BLaER1 treated with 17β-estradiol and CSF1 and Interleukin-3, amounts not matched to agents 10 nM and 100 nM (cell line): Measurements from ENCODE around the gene TGOLN2.
A peak's percentile ranks its signal among the peaks of the same experiment; 100 is the strongest.
"Not testable (repeated sequence)": the region's sequence is repeated elsewhere in the genome, so short reads cannot be mapped to it uniquely, and the experiment has no call there.

Source experiments
- H3K27ac ChIP-seq, 11 experiments: shearing (Covaris generic); formaldehyde crosslinking; 2 replicates each; pipeline ENCODE4 v1.8.1; 2022
- H3K27me3 ChIP-seq, 11 experiments: shearing (Covaris generic); formaldehyde crosslinking; 2 replicates each; pipeline ENCODE4 v1.8.1; 2022
- H3K36me3 ChIP-seq, 11 experiments: shearing (Covaris generic); formaldehyde crosslinking; 2 replicates each; pipeline ENCODE4 v1.8.1; 2022
- H3K4me1 ChIP-seq, 10 experiments: shearing (Covaris generic); formaldehyde crosslinking; 2 replicates each; pipeline ENCODE4 v1.8.1; 2022
- H3K4me2 ChIP-seq, 11 experiments: shearing (Covaris generic); formaldehyde crosslinking; 2 replicates each; pipeline ENCODE4 v1.8.1; 2022
- H3K4me3 ChIP-seq, 10 experiments: shearing (Covaris generic); formaldehyde crosslinking; 2 replicates each; pipeline ENCODE4 v1.8.1; 2022
- H3K9ac ChIP-seq, 11 experiments: shearing (Covaris generic); formaldehyde crosslinking; 2 replicates each; pipeline ENCODE4 v1.8.1; 2022
- H3K9me3 ChIP-seq, 11 experiments: shearing (Covaris generic); formaldehyde crosslinking; replicated peaks in 1 of 11; 2 replicates each; pipeline ENCODE4 v1.8.1; 2022
- H4K20me1 ChIP-seq, 11 experiments: shearing (Covaris generic); formaldehyde crosslinking; 2 replicates each; pipeline ENCODE4 v1.8.1; 2022
- Cebpa-rat ChIP-seq, 11 experiments: shearing (Covaris generic); IDR thresholded peaks; 2 replicates each; pipeline ENCODE4 v1.8.1; 2022

Gene TGOLN2

GRCh38 chr2:85327822-85328617 lies at the start of gene TGOLN2:
Gene TGOLN2 (minus strand): TSS chr2:85327989. CDS start chr2:85327962, 27 bp downstream.
- no peaks in the 10 kb centered on the region for H3K9me3 ChIP-seq
- H3K27ac ChIP-seq: peak within 1 kb of the TSS; percentile 94 to 98 (median 97)
- H3K27me3 ChIP-seq: no peaks in the 10 kb centered on the region
- H3K9ac ChIP-seq: peak within 1 kb of the TSS; percentile 92 to 98 (median 96)
- H3K4me2 ChIP-seq: peak within 1 kb of the TSS; percentile 91 to 99 (median 97)
- no peak for TF ChIP-seq Cebpa-rat (IDR thresholded peaks at IDR 0.05)
- H3K4me1 ChIP-seq: peaks cover 36 to 44% (median 41%) of the 10 kb centered on the region in 10 experiments
- peak within 1 kb of the TSS; percentile 82 to 97 (median 91) for H3K4me3 ChIP-seq
- peaks cover 36 to 45% (median 38%) of the 10 kb centered on the region in 11 experiments for H4K20me1 ChIP-seq
- peaks cover 35 to 43% (median 41%) of the 10 kb centered on the region in 11 experiments for H3K36me3 ChIP-seq

GRCh38 chr2:85377083-85377482 lies 49.3 kb upstream of the TGOLN2 start:
- Histone ChIP-seq H3K9me3 (peaks cover 26 to 41% (median 29%) of the 10 kb centered on the region in 11 experiments), H3K4me3 (no peak overlapping the region), H4K20me1 (no peaks in the 10 kb centered on the region), H3K27ac (no peak overlapping the region), H3K4me2 (no peak overlapping the region), H3K36me3 (peaks cover 48 to 95% (median 63%) of the 10 kb centered on the region in 11 experiments), H3K4me1 (no peaks in the 10 kb centered on the region), H3K9ac (no peak overlapping the region), H3K27me3 (no peaks in the 10 kb centered on the region)
- no peak for TF ChIP-seq Cebpa-rat (IDR thresholded peaks at IDR 0.05)

- H3K4me2 ChIP-seq: no peak overlapping the region
- H3K27ac ChIP-seq: no peak overlapping the region
- H3K4me1 ChIP-seq: no peaks in the 10 kb centered on the region
- H3K9ac ChIP-seq: no peak overlapping the region
- H3K36me3 ChIP-seq: peaks cover 48 to 95% (median 61%) of the 10 kb centered on the region in 11 experiments
- H3K4me3 ChIP-seq: no peak overlapping the region
- no peaks in the 10 kb centered on the region for H3K27me3 ChIP-seq
- no peaks in the 10 kb centered on the region for H4K20me1 ChIP-seq
- peaks cover 24 to 35% (median 27%) of the 10 kb centered on the region in 11 experiments for H3K9me3 ChIP-seq
- no peak for TF ChIP-seq Cebpa-rat (IDR thresholded peaks at IDR 0.05)
These were observed 48.7 kb upstream of the TGOLN2 start for GRCh38 chr2:85376291-85377065.

- H3K36me3 ChIP-seq: peaks cover 1 to 82% (median 32%) of the 10 kb centered on the region in 11 experiments; a peak in 17 of 22 replicates
- H3K4me3 ChIP-seq: no peak overlapping the region
- no peak for TF ChIP-seq Cebpa-rat (IDR thresholded peaks at IDR 0.05)
These were observed 43.3 kb upstream of the TGOLN2 start for GRCh38 chr2:85371045-85371444.

GRCh38 chr2:85369500-85369899 lies 41.7 kb upstream of the TGOLN2 start:
- Histone ChIP-seq H3K27me3 (no peaks in the 10 kb centered on the region), H3K36me3 (peaks cover 0 to 81% (median 32%) of the 10 kb centered on the region in 11 experiments; a peak in 17 of 22 replicates), H3K4me3 (no peak overlapping the region), H3K9me3 (peaks cover 0 to 9% (median 0%) of the 10 kb centered on the region in 11 experiments; a peak in 4 of 22 replicates), H3K4me1 (peaks cover 0 to 13% (median 0%) of the 10 kb centered on the region in 10 experiments; a peak in 6 of 20 replicates), H3K27ac (no peak overlapping the region), H3K9ac (no peak overlapping the region), H4K20me1 (no peaks in the 10 kb centered on the region), H3K4me2 (no peak overlapping the region)
- no peak for TF ChIP-seq Cebpa-rat (IDR thresholded peaks at IDR 0.05)

More at GRCh38 chr2:85371045-85371444, 43.3 kb upstream of the TGOLN2 start:
- Histone ChIP-seq H4K20me1 (no peaks in the 10 kb centered on the region), H3K4me2 (no peak overlapping the region), H3K9me3 (peaks cover 0 to 9% (median 0%) of the 10 kb centered on the region in 11 experiments; a peak in 4 of 22 replicates), H3K9ac (no peak overlapping the region), H3K27me3 (no peaks in the 10 kb centered on the region), H3K27ac (no peak overlapping the region), H3K4me1 (peaks cover 0 to 13% (median 0%) of the 10 kb centered on the region in 10 experiments; a peak in 6 of 20 replicates)

- Histone ChIP-seq H4K20me1 (no peaks in the 10 kb centered on the region), H3K27ac (no peak overlapping the region), H3K9me3 (peaks cover 0 to 7% (median 0%) of the 10 kb centered on the region in 11 experiments; a peak in 4 of 22 replicates), H3K36me3 (peaks cover 3 to 82% (median 33%) of the 10 kb centered on the region in 11 experiments; a peak in 20 of 22 replicates), H3K9ac (no peak overlapping the region), H3K4me2 (peak overlapping the region in 1 of 11 experiments; percentile 11; a peak in 1 of 22 replicates), H3K4me3 (no peak overlapping the region), H3K27me3 (no peaks in the 10 kb centered on the region), H3K4me1 (peaks cover 0 to 13% (median 0%) of the 10 kb centered on the region in 10 experiments; a peak in 6 of 20 replicates)
- no peak for TF ChIP-seq Cebpa-rat (IDR thresholded peaks at IDR 0.05)
These were observed 41.1 kb upstream of the TGOLN2 start for GRCh38 chr2:85368921-85369320.

GRCh38 chr2:85367180-85367579 lies 39.4 kb upstream of the TGOLN2 start:
- peaks cover 0 to 13% (median 0%) of the 10 kb centered on the region in 10 experiments; a peak in 6 of 20 replicates for H3K4me1 ChIP-seq
- H3K4me2 ChIP-seq: peak overlapping the region in 1 of 11 experiments; percentile 29; a peak in 1 of 22 replicates
- no peaks in the 10 kb centered on the region for H3K9me3 ChIP-seq
- peaks cover 21 to 83% (median 42%) of the 10 kb centered on the region in 11 experiments for H3K36me3 ChIP-seq
- no peak overlapping the region for H3K27ac ChIP-seq
- H4K20me1 ChIP-seq: no peaks in the 10 kb centered on the region
- TF ChIP-seq Cebpa-rat (IDR thresholded peaks at IDR 0.05): no peak
- H3K27me3 ChIP-seq: no peaks in the 10 kb centered on the region
- H3K9ac ChIP-seq: no peak overlapping the region
- H3K4me3 ChIP-seq: no peak overlapping the region

- H3K9me3 ChIP-seq, H3K27me3 ChIP-seq, H3K9ac ChIP-seq, H3K27ac ChIP-seq, H3K4me2 ChIP-seq, H3K4me1 ChIP-seq, H4K20me1 ChIP-seq, H3K4me3 ChIP-seq: not testable (repeated sequence)
- peaks cover 45 to 97% (median 63%) of the 10 kb centered on the region in 11 experiments for H3K36me3 ChIP-seq
These were observed 35.0 kb upstream of the TGOLN2 start for GRCh38 chr2:85362653-85363387.
